Measurements from ENCODE around the gene TNC.

TNC gene

GRCh38 chr9:115106642-115107041, 11.3 kb downstream of the TNC start:
- H3K4me3 ChIP-seq (ENCODE audit: low read length) = no peak overlapping the region
- H3K27ac ChIP-seq (ENCODE audit: low read depth, low read length) = no peak overlapping the region
- H3K9me3 ChIP-seq (ENCODE audit: control insufficient read depth, insufficient read depth, low read length) = no peaks in the 10 kb centered on the region
- no peaks in the 10 kb centered on the region for H4K20me1 ChIP-seq (ENCODE audit: control insufficient read depth, insufficient read depth, low read depth, low read length)
- H3K36me3 ChIP-seq (ENCODE audit: control insufficient read depth, low read length) = no peaks in the 10 kb centered on the region
- H3K4me2 ChIP-seq (ENCODE audit: low read length) = no peak overlapping the region
- peaks cover 17% of the 10 kb centered on the region for H3K27me3 ChIP-seq (ENCODE audit: control insufficient read depth, low read length)
- no peaks in the 10 kb centered on the region for H3K79me2 ChIP-seq (ENCODE audit: control insufficient read depth, low read length)
- TF ChIP-seq EZH2phosphoT487 (IDR thresholded peaks at IDR 0.05; ENCODE audit: borderline replicate concordance, low read length) = no peak
- no peaks in the 10 kb centered on the region for H3K9me2 ChIP-seq (replicated peaks; ENCODE audit: control insufficient read depth, low read length)
- H3K4me1 ChIP-seq (ENCODE audit: control insufficient read depth, low read length) = no peaks in the 10 kb centered on the region
- no peaks in the 10 kb centered on the region for H3F3A ChIP-seq (ENCODE audit: control insufficient read depth, insufficient read depth)

GRCh38 chr9:115106001-115106400, 12.0 kb downstream of the TNC start:
- Histone ChIP-seq H3K4me2 (ENCODE audit: low read length) (no peak overlapping the region), H3K27me3 (ENCODE audit: control insufficient read depth, low read length) (peaks cover 17% of the 10 kb centered on the region), H3K9me2 (replicated peaks; ENCODE audit: control insufficient read depth, low read length) (no peaks in the 10 kb centered on the region), H4K20me1 (ENCODE audit: control insufficient read depth, insufficient read depth, low read depth, low read length) (no peaks in the 10 kb centered on the region), H3K27ac (ENCODE audit: low read depth, low read length) (no peak overlapping the region), H3K36me3 (ENCODE audit: control insufficient read depth, low read length) (no peaks in the 10 kb centered on the region), H3K79me2 (ENCODE audit: control insufficient read depth, low read length) (no peaks in the 10 kb centered on the region), H3F3A (ENCODE audit: control insufficient read depth, insufficient read depth) (no peaks in the 10 kb centered on the region), H3K9me3 (ENCODE audit: control insufficient read depth, insufficient read depth, low read length) (no peaks in the 10 kb centered on the region), H3K4me3 (ENCODE audit: low read length) (no peak overlapping the region), H3K4me1 (ENCODE audit: control insufficient read depth, low read length) (no peaks in the 10 kb centered on the region)
- TF ChIP-seq CTCF (IDR thresholded peaks at IDR 0.05; ENCODE audit: low read depth, low read length, poor library complexity, severe bottlenecking) = no peak
- no peak for TF ChIP-seq EZH2phosphoT487 (IDR thresholded peaks at IDR 0.05; ENCODE audit: borderline replicate concordance, low read length)

GRCh38 chr9:115104908-115105307, 13.0 kb downstream of the TNC start:
- H3F3A ChIP-seq (ENCODE audit: control insufficient read depth, insufficient read depth) = no peaks in the 10 kb centered on the region

More at GRCh38 chr9:115104908-115105307, 13.0 kb downstream of the TNC start:
- Histone ChIP-seq H4K20me1 (ENCODE audit: control insufficient read depth, insufficient read depth, low read depth, low read length) (no peaks in the 10 kb centered on the region), H3K36me3 (ENCODE audit: control insufficient read depth, low read length) (no peaks in the 10 kb centered on the region), H3K4me3 (ENCODE audit: low read length) (no peak overlapping the region), H3K79me2 (ENCODE audit: control insufficient read depth, low read length) (no peaks in the 10 kb centered on the region), H3K27me3 (ENCODE audit: control insufficient read depth, low read length) (peaks cover 17% of the 10 kb centered on the region), H3K9me2 (replicated peaks; ENCODE audit: control insufficient read depth, low read length) (no peaks in the 10 kb centered on the region), H3K4me2 (ENCODE audit: low read length) (no peak overlapping the region), H3K4me1 (ENCODE audit: control insufficient read depth, low read length) (no peaks in the 10 kb centered on the region), H3K27ac (ENCODE audit: low read depth, low read length) (no peak overlapping the region), H3K9me3 (ENCODE audit: control insufficient read depth, insufficient read depth, low read length) (no peaks in the 10 kb centered on the region)
- no peak for TF ChIP-seq EZH2phosphoT487 (IDR thresholded peaks at IDR 0.05; ENCODE audit: borderline replicate concordance, low read length)
- no peak for TF ChIP-seq CTCF (IDR thresholded peaks at IDR 0.05; ENCODE audit: low read depth, low read length, poor library complexity, severe bottlenecking)
